H9 (cell line): ENCODE data around the gene TPP2. TPM values are rescaled to one million over a fixed set of nuclear protein-coding genes. Genes with fewer than 3 reads are reported as not detected.

Experiments used
- DNase-seq: peaks from one replicate; pipeline ENCODE4 v3.0.0-alpha.2; 2017
- H2AFZ ChIP-seq: one replicate; pipeline ENCODE4 v1.6.1; 2013; ENCODE audit warnings: mild to moderate bottlenecking, low read length, control low read depth, moderate library complexity
- H2AK5ac ChIP-seq: 2 replicates; pipeline ENCODE4 v1.6.1; 2013; ENCODE audit warnings: low read length, control low read depth, mixed read lengths; ENCODE audit not compliant: insufficient read length
- H2BK120ac ChIP-seq: one replicate; pipeline ENCODE4 v1.6.1; 2013; ENCODE audit warnings: low read depth, mild to moderate bottlenecking, low read length, control low read depth, inconsistent platforms; ENCODE audit not compliant: poor library complexity, severe bottlenecking
- H2BK12ac ChIP-seq: 2 replicates; pipeline ENCODE4 v1.6.1; 2013; ENCODE audit warnings: low read length, control low read depth, mixed read lengths, low read depth; ENCODE audit not compliant: insufficient read length
- H2BK15ac ChIP-seq: 2 replicates; pipeline ENCODE4 v1.6.1; 2013; ENCODE audit warnings: low read depth, low read length, control low read depth
- H2BK20ac ChIP-seq: one replicate; pipeline ENCODE4 v1.6.1; 2013; ENCODE audit warnings: low read depth, mild to moderate bottlenecking, low read length, control low read depth, inconsistent platforms; ENCODE audit not compliant: poor library complexity, severe bottlenecking
- H2BK5ac ChIP-seq: 2 replicates; pipeline ENCODE4 v1.6.1; 2013; ENCODE audit warnings: low read length, control low read depth, mixed read lengths; ENCODE audit not compliant: insufficient read length
- H3K14ac ChIP-seq: 2 replicates; pipeline ENCODE4 v1.6.1; 2013; ENCODE audit warnings: low read length, control low read depth; ENCODE audit not compliant: insufficient read depth
- H3K18ac ChIP-seq: 2 replicates; pipeline ENCODE4 v1.6.1; 2013; ENCODE audit warnings: low read depth, mild to moderate bottlenecking, mixed read lengths, low read length, control low read depth; ENCODE audit not compliant: insufficient read length
- H3K23ac ChIP-seq: 2 replicates; pipeline ENCODE4 v1.6.1; 2013; ENCODE audit warnings: low read length, control low read depth, mixed read lengths, low read depth; ENCODE audit not compliant: insufficient read length
- H3K23me2 ChIP-seq: 2 replicates; pipeline ENCODE4 v1.6.1; 2013; ENCODE audit warnings: low read depth, mild to moderate bottlenecking, mixed read lengths, low read length, control low read depth; ENCODE audit not compliant: insufficient read length, poor library complexity, severe bottlenecking
- H3K27ac ChIP-seq: 2 replicates; pipeline ENCODE4 v1.5.1; 2013; ENCODE audit warnings: low read length, control low read depth, mixed read lengths, low read depth; ENCODE audit not compliant: insufficient read length
- H3K27me3 ChIP-seq: 2 replicates; pipeline ENCODE4 v1.6.1; 2013; ENCODE audit warnings: low read length, control low read depth, inconsistent platforms; ENCODE audit not compliant: insufficient read depth
- H3K4ac ChIP-seq: 2 replicates; pipeline ENCODE4 v1.6.1; 2013; ENCODE audit warnings: low read depth, mild to moderate bottlenecking, control low read depth, inconsistent platforms, low read length, moderate library complexity
- H3K4me1 ChIP-seq: 2 replicates; pipeline ENCODE4 v1.6.1; 2013; ENCODE audit warnings: low read length, control low read depth, inconsistent platforms; ENCODE audit not compliant: insufficient read depth
- H3K4me2 ChIP-seq: 2 replicates; pipeline ENCODE4 v1.6.1; 2013; ENCODE audit warnings: low read length, control low read depth, mixed read lengths; ENCODE audit not compliant: insufficient read length, insufficient read depth
- H3K56ac ChIP-seq: 2 replicates; pipeline ENCODE4 v1.6.1; 2013; ENCODE audit warnings: low read depth, mild to moderate bottlenecking, mixed read lengths, low read length, control low read depth; ENCODE audit not compliant: insufficient read length
- H3K79me1 ChIP-seq: 2 replicates; pipeline ENCODE4 v1.6.1; 2013; ENCODE audit warnings: low read depth, mild to moderate bottlenecking, moderate library complexity, low read length, control low read depth, inconsistent platforms; ENCODE audit not compliant: insufficient read depth, poor library complexity, severe bottlenecking
- H3K79me2 ChIP-seq: 2 replicates; pipeline ENCODE4 v1.6.1; 2013; ENCODE audit warnings: low read length, control low read depth, inconsistent platforms; ENCODE audit not compliant: insufficient read depth
- H3K9ac ChIP-seq: 2 replicates; pipeline ENCODE4 v1.6.1; 2013; ENCODE audit warnings: low read length, control low read depth, mixed read lengths; ENCODE audit not compliant: insufficient read length; ENCODE audit errors: extremely low read depth
- H3K9me3 ChIP-seq: one replicate; pipeline ENCODE4 v1.6.1; 2013; ENCODE audit warnings: low read depth, low read length, inconsistent platforms; ENCODE audit not compliant: control insufficient read depth
- H3T11ph ChIP-seq: one replicate; pipeline ENCODE4 v1.6.1; 2013; ENCODE audit warnings: mild to moderate bottlenecking, low read length, control low read depth, inconsistent platforms
- H4K20me1 ChIP-seq: one replicate; pipeline ENCODE4 v1.6.1; 2013; ENCODE audit not compliant: control insufficient read depth, insufficient read length, insufficient read depth
- H4K5ac ChIP-seq: 2 replicates; pipeline ENCODE4 v1.6.1; 2013; ENCODE audit warnings: low read depth, mild to moderate bottlenecking, mixed read lengths, low read length, control low read depth; ENCODE audit not compliant: insufficient read length
- H4K8ac ChIP-seq: replicated peaks from 2 replicates; pipeline ENCODE4 v1.6.1; 2013; ENCODE audit warnings: low read length, control low read depth, mixed read lengths, low read depth; ENCODE audit not compliant: insufficient read length
- H4K91ac ChIP-seq: 2 replicates; pipeline ENCODE4 v1.6.1; 2013; ENCODE audit warnings: low read depth, mild to moderate bottlenecking, moderate library complexity, mixed read lengths, low read length, control low read depth; ENCODE audit not compliant: insufficient read length
- H3K27ac Mint-ChIP-seq, 3 experiments: 2 replicates in 2 of 3; 3 replicates in 1 of 3; pipeline ENCODE4 v1.8.0; 2020 to 2021; ENCODE audit warnings: mixed read lengths in 3 of 3, mild to moderate bottlenecking in 1 of 3, moderate library complexity in 1 of 3
- H3K27me3 Mint-ChIP-seq: 2 replicates; pipeline ENCODE4 v1.8.0; 2021; ENCODE audit warnings: low read depth, mild to moderate bottlenecking, moderate library complexity, mixed read lengths
- H3K36me3 Mint-ChIP-seq, 3 experiments: 2 replicates in 2 of 3; 3 replicates in 1 of 3; pipeline ENCODE4 v1.8.0; 2020 to 2021; ENCODE audit warnings: low read depth in 3 of 3, mixed read lengths in 3 of 3; ENCODE audit not compliant: insufficient read depth in 1 of 3
- H3K4me1 Mint-ChIP-seq, 2 experiments: 2 replicates each; pipeline ENCODE4 v1.8.0; 2020; ENCODE audit warnings: mixed read lengths in 2 of 2
- H3K4me3 Mint-ChIP-seq, 2 experiments: 2 replicates in 1 of 2; 3 replicates in 1 of 2; pipeline ENCODE4 v1.8.0; 2020 to 2021; ENCODE audit warnings: mild to moderate bottlenecking in 2 of 2, mixed read lengths in 2 of 2, moderate library complexity in 1 of 2
- H3K9me3 Mint-ChIP-seq, 2 experiments: 2 replicates in 1 of 2; 3 replicates in 1 of 2; pipeline ENCODE4 v1.8.0; 2020; ENCODE audit warnings: mild to moderate bottlenecking in 2 of 2, mixed read lengths in 2 of 2, moderate library complexity in 1 of 2
- WGBS: extraction: QIAGEN DNeasy Blood & Tissue Kit; methylation state at CpG from one replicate; pipeline ENCODE4 v1.1.7; 2013; ENCODE audit warnings: missing lambda C conversion rate, low lambda C conversion rate, mixed read lengths; ENCODE audit not compliant: insufficient read length; ENCODE audit errors: extremely low coverage; 5-methylcytosine and 5-hydroxymethylcytosine counted together
- total RNA-seq: library from RNA; stranded (reverse); gene quantifications from 2 replicates; pipeline ENCODE4 v1.2.1, GENCODE V29; 2021
- TF ChIP-seq, protein P1 (sequence below): fragments of 200-600 bp; sonication (generic); conservative IDR thresholded peaks from 3 replicates; pipeline ENCODE4 v1.8.0; 2021; ENCODE audit warnings: antibody characterized with exemption, mild to moderate bottlenecking

Gene TPP2
- total RNA-seq, 1 experiment from 2014 or later, result 63.5 TPM

DNA sequence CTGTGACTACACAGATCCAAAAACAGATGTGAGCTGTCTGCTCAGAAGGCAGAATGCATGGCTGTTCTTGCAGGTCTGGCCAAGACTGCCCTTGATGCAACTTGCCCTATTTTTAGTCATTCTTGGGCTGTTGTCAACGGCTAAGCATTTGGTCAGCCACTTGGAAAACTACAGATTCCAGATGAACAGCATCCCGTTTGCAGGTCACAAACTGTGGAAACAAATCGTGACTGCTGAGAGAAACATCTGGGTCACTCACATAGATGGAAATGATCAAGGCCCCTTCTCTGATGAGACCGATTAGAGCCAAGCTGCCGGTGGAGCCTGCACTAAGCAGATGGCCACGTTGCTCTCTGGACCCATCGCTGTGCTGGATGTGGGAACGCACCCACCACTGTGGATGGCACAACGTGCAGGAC is 113.5 kb downstream of the TPP2 start:
- H3K4ac ChIP-seq, result no peak overlapping the region
- no peak overlapping the region for H3K4me2 ChIP-seq
- no peaks in the 10 kb centered on the region for H3K79me2 ChIP-seq
- H3K27me3 ChIP-seq, result no peaks in the 10 kb centered on the region
- WGBS, result no CpG with 5 or more reads among the region's 9 CpGs
- H3K27ac ChIP-seq, result no peak overlapping the region
- no peaks in the 10 kb centered on the region for H4K20me1 ChIP-seq
- H3K14ac ChIP-seq, result no peak overlapping the region
- no peaks in the 10 kb centered on the region for H3K4me1 ChIP-seq
- no peak overlapping the region for H3K9ac ChIP-seq
- H3K56ac ChIP-seq, result no peak overlapping the region
- H3K9me3 ChIP-seq, result no peaks in the 10 kb centered on the region
- no peak overlapping the region for H3K18ac ChIP-seq
- H4K8ac ChIP-seq, result peak overlapping the region; percentile 14
- TF ChIP-seq, protein P1, sequence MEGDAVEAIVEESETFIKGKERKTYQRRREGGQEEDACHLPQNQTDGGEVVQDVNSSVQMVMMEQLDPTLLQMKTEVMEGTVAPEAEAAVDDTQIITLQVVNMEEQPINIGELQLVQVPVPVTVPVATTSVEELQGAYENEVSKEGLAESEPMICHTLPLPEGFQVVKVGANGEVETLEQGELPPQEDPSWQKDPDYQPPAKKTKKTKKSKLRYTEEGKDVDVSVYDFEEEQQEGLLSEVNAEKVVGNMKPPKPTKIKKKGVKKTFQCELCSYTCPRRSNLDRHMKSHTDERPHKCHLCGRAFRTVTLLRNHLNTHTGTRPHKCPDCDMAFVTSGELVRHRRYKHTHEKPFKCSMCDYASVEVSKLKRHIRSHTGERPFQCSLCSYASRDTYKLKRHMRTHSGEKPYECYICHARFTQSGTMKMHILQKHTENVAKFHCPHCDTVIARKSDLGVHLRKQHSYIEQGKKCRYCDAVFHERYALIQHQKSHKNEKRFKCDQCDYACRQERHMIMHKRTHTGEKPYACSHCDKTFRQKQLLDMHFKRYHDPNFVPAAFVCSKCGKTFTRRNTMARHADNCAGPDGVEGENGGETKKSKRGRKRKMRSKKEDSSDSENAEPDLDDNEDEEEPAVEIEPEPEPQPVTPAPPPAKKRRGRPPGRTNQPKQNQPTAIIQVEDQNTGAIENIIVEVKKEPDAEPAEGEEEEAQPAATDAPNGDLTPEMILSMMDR, result no peak
- no peaks in the 10 kb centered on the region for H3K23me2 ChIP-seq
- H3K23ac ChIP-seq, result no peak overlapping the region
- H4K91ac ChIP-seq, result no peak overlapping the region
- H3T11ph ChIP-seq, result no peak overlapping the region
- no peak overlapping the region for H2BK12ac ChIP-seq
- no peaks in the 10 kb centered on the region; the same call in 1 of the 2 replicates for H3K27me3 Mint-ChIP-seq
- H3K4me1 Mint-ChIP-seq, result no peaks in the 10 kb centered on the region
- H2BK120ac ChIP-seq, result no peak overlapping the region
- H2BK15ac ChIP-seq, result no peak overlapping the region
- no peak overlapping the region for H2BK5ac ChIP-seq
- DNase-seq, result no peak
- H3K36me3 Mint-ChIP-seq, result no peaks in the 10 kb centered on the region; a peak in 1 of 7 replicates
- H3K9me3 Mint-ChIP-seq, result peaks cover 4 to 6% of the 10 kb centered on the region in 2 experiments; a peak in 1 of 5 replicates
- H3K79me1 ChIP-seq, result no peaks in the 10 kb centered on the region
- H2BK20ac ChIP-seq, result no peak overlapping the region
- no peak overlapping the region for H2AK5ac ChIP-seq
- no peak overlapping the region for H2AFZ ChIP-seq
- H3K4me3 Mint-ChIP-seq, result no peak overlapping the region
- no peak overlapping the region for H3K27ac Mint-ChIP-seq
- H4K5ac ChIP-seq, result no peak overlapping the region
